ENCODE data around the gene HSD17B8.

DNA sequence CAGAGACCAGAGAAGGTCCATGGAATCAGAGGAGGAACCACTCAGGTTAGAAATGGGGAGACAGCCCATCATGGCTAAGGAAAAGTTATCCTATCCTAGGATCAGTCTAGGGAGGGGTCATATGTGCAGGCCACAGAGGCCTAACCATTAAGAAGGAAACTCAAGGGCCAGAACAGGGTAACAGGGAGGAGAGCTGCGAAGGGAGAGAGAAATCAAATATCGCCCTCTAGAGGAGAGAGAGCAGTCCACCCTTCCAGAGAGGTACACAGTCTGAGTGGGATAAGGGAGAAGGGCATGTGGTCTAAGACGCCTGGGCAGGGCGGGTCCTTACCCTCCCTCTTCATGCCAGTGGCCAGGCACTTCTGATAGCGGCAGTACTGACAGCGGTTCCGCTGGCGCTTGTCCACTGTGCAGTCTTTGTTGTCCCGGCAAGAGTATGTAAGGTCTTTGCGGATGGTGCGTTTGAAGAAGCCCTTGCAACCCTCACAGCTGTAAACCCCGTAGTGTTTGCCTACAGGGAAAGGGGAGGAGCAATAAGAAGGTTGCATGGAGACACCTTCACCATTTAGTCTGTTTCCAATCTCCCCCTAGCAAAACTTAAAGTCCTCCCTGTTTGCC lies 6.9 kb upstream of the HSD17B8 start:
- TF ChIP-seq, protein P1, sequence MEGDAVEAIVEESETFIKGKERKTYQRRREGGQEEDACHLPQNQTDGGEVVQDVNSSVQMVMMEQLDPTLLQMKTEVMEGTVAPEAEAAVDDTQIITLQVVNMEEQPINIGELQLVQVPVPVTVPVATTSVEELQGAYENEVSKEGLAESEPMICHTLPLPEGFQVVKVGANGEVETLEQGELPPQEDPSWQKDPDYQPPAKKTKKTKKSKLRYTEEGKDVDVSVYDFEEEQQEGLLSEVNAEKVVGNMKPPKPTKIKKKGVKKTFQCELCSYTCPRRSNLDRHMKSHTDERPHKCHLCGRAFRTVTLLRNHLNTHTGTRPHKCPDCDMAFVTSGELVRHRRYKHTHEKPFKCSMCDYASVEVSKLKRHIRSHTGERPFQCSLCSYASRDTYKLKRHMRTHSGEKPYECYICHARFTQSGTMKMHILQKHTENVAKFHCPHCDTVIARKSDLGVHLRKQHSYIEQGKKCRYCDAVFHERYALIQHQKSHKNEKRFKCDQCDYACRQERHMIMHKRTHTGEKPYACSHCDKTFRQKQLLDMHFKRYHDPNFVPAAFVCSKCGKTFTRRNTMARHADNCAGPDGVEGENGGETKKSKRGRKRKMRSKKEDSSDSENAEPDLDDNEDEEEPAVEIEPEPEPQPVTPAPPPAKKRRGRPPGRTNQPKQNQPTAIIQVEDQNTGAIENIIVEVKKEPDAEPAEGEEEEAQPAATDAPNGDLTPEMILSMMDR (IDR thresholded peaks at IDR 0.05) = peak; percentile 55
- TF ChIP-seq JUN (IDR thresholded peaks at IDR 0.05) (no peak), HDAC2 (IDR thresholded peaks at IDR 0.05) (no peak), POLR2A (IDR thresholded peaks at IDR 0.05; ENCODE audit: low read length) (no peak)
